Left ventricle myocardium inferior (tissue), 1 donor: ENCODE results near the gene SPATA1. TPM values are rescaled to one million over a fixed set of nuclear protein-coding genes. Genes with fewer than 3 reads are reported as not detected.
A peak's percentile ranks its signal among the peaks of the same experiment; 100 is the strongest.

ENCODE experiments used
- DNase-seq: peaks from one replicate; pipeline ENCODE4 v3.0.0-alpha.2; 2020
- H3K27ac ChIP-seq: fragments of 200-600 bp; replicated peaks from 2 replicates; pipeline ENCODE4 v1.8.0; 2021
- H3K27me3 ChIP-seq: fragments of 200-600 bp; 2 replicates; pipeline ENCODE4 v1.8.0; 2021; ENCODE audit warnings: low read depth
- H3K36me3 ChIP-seq: fragments of 200-600 bp; 2 replicates; pipeline ENCODE4 v1.8.0; 2021
- H3K4me1 ChIP-seq: fragments of 200-600 bp; 2 replicates; pipeline ENCODE4 v1.8.0; 2021
- H3K4me3 ChIP-seq: fragments of 200-600 bp; 2 replicates; pipeline ENCODE4 v1.8.0; 2021; ENCODE audit warnings: mild to moderate bottlenecking, moderate library complexity
- H3K9me3 ChIP-seq: fragments of 200-600 bp; replicated peaks from 2 replicates; pipeline ENCODE4 v1.8.0; 2021
- intact Hi-C: fragments of 100-400 bp; cut with micrococcal nuclease; formaldehyde crosslinking; loops from one replicate; pipeline ENCODE4 v1.11.0; 2022
- total RNA-seq: library from RNA; stranded (reverse); fragmentation: NEBNext Ultra II Directional; extraction: Animal tissue kit (Norgen Biotek cat#: 25700); gene quantifications from one replicate; pipeline ENCODE4 v1.2.1, GENCODE V29; 2021
- TF ChIP-seq, protein P1 (sequence below): fragments of 200-600 bp; IDR thresholded peaks from 2 replicates; pipeline ENCODE4 v1.8.0; 2021; ENCODE audit warnings: antibody characterized with exemption, mild to moderate bottlenecking, borderline replicate concordance
- donor health status: DM: no; HTN: yes; CAD: no; lungs with severe emphysema.

The SPATA1 gene
- total RNA-seq, 1 donor from 2014 or later, result 0.66 TPM

DNA sequence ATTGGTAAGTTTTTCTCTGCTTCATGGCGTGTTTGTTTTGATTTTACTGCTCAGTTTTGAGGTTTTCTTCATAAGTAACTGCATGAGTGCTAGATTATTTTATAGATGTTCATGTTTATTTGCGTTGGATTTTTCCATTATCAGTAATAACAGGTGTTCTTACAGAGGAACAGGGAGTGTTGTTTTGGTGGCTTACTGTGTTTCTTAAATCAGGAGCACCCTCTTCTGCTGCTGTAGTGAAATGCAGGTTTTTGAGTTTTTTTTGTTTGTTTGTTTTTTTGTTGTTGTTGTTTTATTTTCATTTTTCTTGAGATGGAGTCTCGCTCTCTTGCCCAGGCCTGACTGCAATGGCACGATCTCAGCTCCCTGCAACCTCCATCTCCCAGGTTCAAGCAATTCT, 35.5 kb downstream of the SPATA1 start:
- no peak overlapping the region for H3K27ac ChIP-seq
- H3K9me3 ChIP-seq, result no peaks in the 10 kb centered on the region
- TF ChIP-seq, protein P1, sequence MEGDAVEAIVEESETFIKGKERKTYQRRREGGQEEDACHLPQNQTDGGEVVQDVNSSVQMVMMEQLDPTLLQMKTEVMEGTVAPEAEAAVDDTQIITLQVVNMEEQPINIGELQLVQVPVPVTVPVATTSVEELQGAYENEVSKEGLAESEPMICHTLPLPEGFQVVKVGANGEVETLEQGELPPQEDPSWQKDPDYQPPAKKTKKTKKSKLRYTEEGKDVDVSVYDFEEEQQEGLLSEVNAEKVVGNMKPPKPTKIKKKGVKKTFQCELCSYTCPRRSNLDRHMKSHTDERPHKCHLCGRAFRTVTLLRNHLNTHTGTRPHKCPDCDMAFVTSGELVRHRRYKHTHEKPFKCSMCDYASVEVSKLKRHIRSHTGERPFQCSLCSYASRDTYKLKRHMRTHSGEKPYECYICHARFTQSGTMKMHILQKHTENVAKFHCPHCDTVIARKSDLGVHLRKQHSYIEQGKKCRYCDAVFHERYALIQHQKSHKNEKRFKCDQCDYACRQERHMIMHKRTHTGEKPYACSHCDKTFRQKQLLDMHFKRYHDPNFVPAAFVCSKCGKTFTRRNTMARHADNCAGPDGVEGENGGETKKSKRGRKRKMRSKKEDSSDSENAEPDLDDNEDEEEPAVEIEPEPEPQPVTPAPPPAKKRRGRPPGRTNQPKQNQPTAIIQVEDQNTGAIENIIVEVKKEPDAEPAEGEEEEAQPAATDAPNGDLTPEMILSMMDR, result peak; percentile 33
- peaks cover 12% of the 10 kb centered on the region for H3K36me3 ChIP-seq
- no peaks in the 10 kb centered on the region for H3K4me1 ChIP-seq
- intact Hi-C loops, result no loop called here
- no peaks in the 10 kb centered on the region for H3K27me3 ChIP-seq
- no peak for DNase-seq
- no peak overlapping the region for H3K4me3 ChIP-seq

DNA sequence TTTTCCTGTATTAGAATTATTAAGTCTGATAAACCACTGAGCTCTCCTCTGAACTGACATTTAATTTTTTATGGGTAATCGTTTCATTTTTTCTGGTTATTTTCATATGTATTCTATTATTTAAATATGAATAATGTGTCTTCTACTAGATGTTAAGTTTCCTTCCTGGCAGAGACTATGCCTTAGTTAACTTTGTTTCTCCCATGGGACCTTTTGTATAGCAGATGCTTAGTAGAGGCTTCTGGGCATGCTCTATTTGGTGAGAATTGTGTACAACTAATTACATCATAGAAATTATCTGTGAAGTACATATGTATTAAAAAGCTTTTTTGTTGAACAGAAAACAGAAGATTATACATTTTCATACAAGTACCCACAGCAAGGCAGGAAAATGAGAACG, 44.6 kb downstream of the SPATA1 start:
- no peak overlapping the region for H3K4me3 ChIP-seq
- H3K27me3 ChIP-seq, result no peaks in the 10 kb centered on the region
- intact Hi-C loops, result no loop called here
- TF ChIP-seq, protein P1, result no peak
- H3K27ac ChIP-seq, result no peak overlapping the region
- peaks cover 26% of the 10 kb centered on the region for H3K36me3 ChIP-seq
- no peaks in the 10 kb centered on the region for H3K4me1 ChIP-seq
- DNase-seq, result no peak
- no peaks in the 10 kb centered on the region for H3K9me3 ChIP-seq

DNA sequence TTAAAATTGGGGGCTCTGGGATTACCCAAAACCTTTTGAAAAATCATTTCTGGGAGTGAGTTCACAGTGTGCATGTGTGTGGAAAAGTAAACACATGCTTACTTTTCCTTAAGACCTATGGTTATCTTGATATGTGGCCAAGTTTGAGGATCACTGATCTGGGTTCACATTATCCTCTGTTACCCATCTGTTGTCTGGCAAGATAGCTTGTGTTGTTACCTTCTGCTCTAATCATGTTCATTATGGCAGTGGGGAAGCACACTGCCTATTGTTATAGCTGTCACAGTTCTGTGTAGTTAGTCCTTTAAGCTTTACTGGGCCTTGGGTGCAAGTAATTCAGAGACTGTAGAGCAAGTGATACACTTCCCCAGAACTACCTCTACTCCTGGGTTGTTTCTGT, 63.0 kb downstream of the SPATA1 start:
- Histone ChIP-seq H3K27ac (no peak overlapping the region), H3K4me3 (no peak overlapping the region), H3K36me3 (peaks cover 20% of the 10 kb centered on the region), H3K27me3 (no peaks in the 10 kb centered on the region), H3K4me1 (peaks cover 23% of the 10 kb centered on the region), H3K9me3 (no peaks in the 10 kb centered on the region)
- no peak for DNase-seq
- TF ChIP-seq, protein P1, result no peak
- intact Hi-C loops, result no loop called here

DNA sequence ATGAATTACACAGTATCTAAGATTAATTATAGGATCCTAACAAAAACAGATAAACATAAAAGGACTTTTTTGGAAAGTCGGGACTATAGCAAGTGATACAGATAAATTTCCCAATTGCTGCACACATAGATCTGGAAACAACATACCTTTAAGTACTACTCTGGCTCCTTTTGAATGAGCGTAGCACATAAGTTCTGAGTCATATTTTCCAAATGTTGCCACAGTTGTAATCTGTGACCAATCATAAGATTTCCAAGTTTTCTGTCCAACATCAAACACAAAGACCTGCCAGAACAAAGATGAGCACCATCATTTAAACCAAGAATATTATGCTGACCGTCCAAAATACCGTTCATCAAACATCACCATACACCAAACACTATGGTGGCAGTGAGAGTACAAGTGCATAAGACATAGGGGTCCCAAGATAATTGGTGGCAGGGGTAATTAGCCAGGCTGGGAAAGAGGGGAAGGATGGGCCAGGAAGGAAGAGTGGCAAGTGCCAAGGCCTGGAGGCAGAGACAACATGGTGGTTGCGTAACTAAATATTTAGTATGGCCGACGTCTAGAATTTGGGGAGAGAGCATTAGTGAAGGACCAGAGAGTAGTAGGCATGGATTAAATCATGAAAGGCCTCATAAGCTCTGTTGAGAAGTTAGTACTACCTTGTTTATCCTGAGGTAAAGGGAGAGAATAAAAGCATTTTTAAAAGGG, 64.4 kb downstream of the SPATA1 start:
- intact Hi-C loops, result no loop called here
- no peak for DNase-seq
- TF ChIP-seq, protein P1, result no peak
- Histone ChIP-seq H3K36me3 (peaks cover 12% of the 10 kb centered on the region), H3K4me3 (no peak overlapping the region), H3K4me1 (peaks cover 28% of the 10 kb centered on the region), H3K9me3 (no peaks in the 10 kb centered on the region), H3K27me3 (no peaks in the 10 kb centered on the region), H3K27ac (no peak overlapping the region)

DNA sequence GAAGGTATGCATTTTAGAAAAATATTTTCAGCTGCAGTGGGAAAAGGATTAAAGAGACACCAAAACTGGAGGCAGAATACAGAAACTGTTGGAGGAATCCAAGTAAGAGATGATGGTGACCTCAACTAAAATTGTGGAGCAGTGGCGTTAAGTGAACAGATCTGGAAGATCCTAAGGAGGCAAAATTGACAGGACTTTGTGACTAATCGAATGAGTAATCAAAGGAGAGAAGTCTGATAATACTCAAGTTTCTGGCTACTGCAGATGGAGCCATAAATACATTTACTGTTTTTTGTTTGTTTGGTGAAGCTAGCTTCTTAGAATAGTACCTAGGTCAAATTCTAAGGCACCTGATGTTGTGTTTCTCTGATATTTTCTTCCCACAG, 65.0 kb downstream of the SPATA1 start:
- peaks cover 28% of the 10 kb centered on the region for H3K4me1 ChIP-seq
- no peak overlapping the region for H3K4me3 ChIP-seq
- no peaks in the 10 kb centered on the region for H3K9me3 ChIP-seq
- H3K36me3 ChIP-seq, result peaks cover 12% of the 10 kb centered on the region
- no peak overlapping the region for H3K27ac ChIP-seq
- intact Hi-C loops, result no loop called here
- no peaks in the 10 kb centered on the region for H3K27me3 ChIP-seq
- DNase-seq, result no peak
- TF ChIP-seq, protein P1, result no peak
